ENCODE measurements around the gene SLC23A2.

SLC23A2 gene

DNA sequence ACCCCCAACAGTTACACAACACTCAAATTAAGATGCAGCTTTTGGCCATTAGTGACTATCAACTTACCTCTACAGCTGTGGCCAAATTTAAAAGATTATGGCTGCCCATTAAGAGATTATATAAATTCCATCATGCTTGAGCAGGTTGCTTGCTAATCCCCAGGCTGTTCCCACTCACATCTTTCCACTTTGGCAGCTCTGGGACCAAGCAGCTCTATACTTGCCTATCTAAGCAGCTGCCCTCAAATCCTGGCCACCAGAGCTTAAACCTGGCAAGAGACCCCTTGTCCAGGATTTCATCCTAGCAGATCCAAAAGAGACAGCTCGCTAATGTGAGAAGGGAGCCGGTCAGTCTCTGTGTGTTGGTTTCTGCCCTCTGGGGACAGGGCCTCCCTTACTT lies 127.9 kb downstream of the SLC23A2 start:
- DNase-seq (ENCODE audit: low read depth) = no peak
- no peak overlapping the region for H3K4me3 ChIP-seq (ENCODE audit: control insufficient read depth, low read depth, low read length)
- TF ChIP-seq, protein P1, sequence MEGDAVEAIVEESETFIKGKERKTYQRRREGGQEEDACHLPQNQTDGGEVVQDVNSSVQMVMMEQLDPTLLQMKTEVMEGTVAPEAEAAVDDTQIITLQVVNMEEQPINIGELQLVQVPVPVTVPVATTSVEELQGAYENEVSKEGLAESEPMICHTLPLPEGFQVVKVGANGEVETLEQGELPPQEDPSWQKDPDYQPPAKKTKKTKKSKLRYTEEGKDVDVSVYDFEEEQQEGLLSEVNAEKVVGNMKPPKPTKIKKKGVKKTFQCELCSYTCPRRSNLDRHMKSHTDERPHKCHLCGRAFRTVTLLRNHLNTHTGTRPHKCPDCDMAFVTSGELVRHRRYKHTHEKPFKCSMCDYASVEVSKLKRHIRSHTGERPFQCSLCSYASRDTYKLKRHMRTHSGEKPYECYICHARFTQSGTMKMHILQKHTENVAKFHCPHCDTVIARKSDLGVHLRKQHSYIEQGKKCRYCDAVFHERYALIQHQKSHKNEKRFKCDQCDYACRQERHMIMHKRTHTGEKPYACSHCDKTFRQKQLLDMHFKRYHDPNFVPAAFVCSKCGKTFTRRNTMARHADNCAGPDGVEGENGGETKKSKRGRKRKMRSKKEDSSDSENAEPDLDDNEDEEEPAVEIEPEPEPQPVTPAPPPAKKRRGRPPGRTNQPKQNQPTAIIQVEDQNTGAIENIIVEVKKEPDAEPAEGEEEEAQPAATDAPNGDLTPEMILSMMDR (IDR thresholded peaks at IDR 0.05; ENCODE audit: control insufficient read depth, insufficient read depth, low read depth, low read length, missing control alignments) = no peak

DNA sequence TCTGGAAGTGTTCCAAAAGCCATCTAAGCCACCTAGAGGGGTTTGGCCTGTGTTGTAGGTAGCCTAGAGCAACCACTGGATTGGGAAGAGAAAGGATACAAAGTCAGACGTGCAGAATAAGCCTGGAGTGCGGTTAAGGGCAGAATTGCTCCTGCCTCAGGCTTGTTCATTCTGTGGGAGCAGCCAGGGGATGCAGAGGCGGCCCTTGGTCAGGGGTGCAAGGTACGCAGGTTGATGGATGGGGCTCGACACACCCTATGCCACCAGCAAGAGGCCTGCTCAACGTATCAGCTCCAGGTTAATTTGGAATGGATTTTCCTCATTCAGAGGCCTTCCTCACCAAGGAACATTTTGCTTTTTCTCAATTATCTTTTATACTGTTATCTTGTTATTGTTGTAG lies 129.8 kb downstream of the SLC23A2 start:
- no peak overlapping the region for H3K4me3 ChIP-seq (ENCODE audit: control insufficient read depth, low read depth, low read length)
- no peak for DNase-seq (ENCODE audit: low read depth)
- TF ChIP-seq, protein P1 (IDR thresholded peaks at IDR 0.05; ENCODE audit: control insufficient read depth, insufficient read depth, low read depth, low read length, missing control alignments) = no peak

GRCh38 chr20:4870906-4871305 lies 130.4 kb downstream of the SLC23A2 start:
- no peak overlapping the region for H3K4me3 ChIP-seq (ENCODE audit: control insufficient read depth, low read depth, low read length)
- TF ChIP-seq, protein P1 (IDR thresholded peaks at IDR 0.05; ENCODE audit: control insufficient read depth, insufficient read depth, low read depth, low read length, missing control alignments) = no peak

GRCh38 chr20:4869290-4870193 lies 131.8 kb downstream of the SLC23A2 start:
- TF ChIP-seq, protein P1 (IDR thresholded peaks at IDR 0.05; ENCODE audit: control insufficient read depth, insufficient read depth, low read depth, low read length, missing control alignments) = no peak
- DNase-seq (ENCODE audit: low read depth) = no peak
- H3K4me3 ChIP-seq (ENCODE audit: control insufficient read depth, low read depth, low read length) = no peak overlapping the region

More at GRCh38 chr20:4870906-4871305, 130.4 kb downstream of the SLC23A2 start:
- DNase-seq (ENCODE audit: low read depth) = no peak

GRCh38 chr20:4867051-4867450 lies 134.3 kb downstream of the SLC23A2 start:
- no peak for DNase-seq (ENCODE audit: low read depth)
- TF ChIP-seq, protein P1 (IDR thresholded peaks at IDR 0.05; ENCODE audit: control insufficient read depth, insufficient read depth, low read depth, low read length, missing control alignments) = no peak
- no peak overlapping the region for H3K4me3 ChIP-seq (ENCODE audit: control insufficient read depth, low read depth, low read length)

- no peak for DNase-seq (ENCODE audit: low read depth)
- no peak overlapping the region for H3K4me3 ChIP-seq (ENCODE audit: control insufficient read depth, low read depth, low read length)
- TF ChIP-seq, protein P1 (IDR thresholded peaks at IDR 0.05; ENCODE audit: control insufficient read depth, insufficient read depth, low read depth, low read length, missing control alignments) = no peak
Measured at GRCh38 chr20:4866429-4866828, 134.9 kb downstream of the SLC23A2 start.
